ENCODE results near the gene SMYD3.

DNA sequence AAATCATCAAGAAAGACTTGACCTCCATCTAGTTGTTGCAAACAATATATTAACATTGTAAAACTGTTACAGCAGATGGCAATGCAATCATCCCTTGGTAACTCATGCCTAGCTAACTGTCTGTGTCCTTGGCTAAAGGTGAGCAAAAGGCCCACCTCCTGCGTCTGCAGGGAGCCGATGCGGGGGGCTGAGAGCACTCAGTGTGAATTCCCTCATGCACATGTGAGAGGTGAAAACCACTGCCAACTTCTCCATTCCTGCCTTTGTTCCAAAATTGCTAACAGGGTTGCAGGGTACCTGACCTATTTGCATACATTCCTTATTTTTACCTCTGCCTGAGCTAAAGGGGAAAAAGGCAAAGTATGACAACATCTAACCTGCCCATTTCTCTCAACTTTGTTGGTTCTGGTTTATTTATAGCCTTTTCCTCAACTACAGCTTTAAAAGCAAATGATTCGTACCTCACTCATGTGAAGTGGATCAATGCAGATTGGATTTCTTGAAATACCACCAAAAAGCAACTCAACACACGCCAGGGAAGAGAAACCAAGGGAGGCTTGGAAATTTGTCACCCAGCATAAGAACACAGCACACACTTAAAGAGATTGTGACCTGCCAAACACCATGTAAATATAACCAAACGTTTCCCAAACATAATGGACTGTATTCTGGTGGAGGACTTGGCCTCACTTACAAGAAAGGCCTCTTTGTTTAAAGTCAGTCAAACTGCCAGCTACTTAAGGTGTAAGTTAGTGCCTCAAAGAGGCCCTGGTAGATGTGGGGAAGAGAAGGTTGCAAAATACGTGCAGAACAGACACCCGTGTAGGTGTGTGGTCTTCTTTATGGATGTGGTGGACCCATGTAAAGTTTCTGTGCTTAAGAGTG lies 651.0 kb downstream of the SMYD3 start:
- TF ChIP-seq, protein P1, sequence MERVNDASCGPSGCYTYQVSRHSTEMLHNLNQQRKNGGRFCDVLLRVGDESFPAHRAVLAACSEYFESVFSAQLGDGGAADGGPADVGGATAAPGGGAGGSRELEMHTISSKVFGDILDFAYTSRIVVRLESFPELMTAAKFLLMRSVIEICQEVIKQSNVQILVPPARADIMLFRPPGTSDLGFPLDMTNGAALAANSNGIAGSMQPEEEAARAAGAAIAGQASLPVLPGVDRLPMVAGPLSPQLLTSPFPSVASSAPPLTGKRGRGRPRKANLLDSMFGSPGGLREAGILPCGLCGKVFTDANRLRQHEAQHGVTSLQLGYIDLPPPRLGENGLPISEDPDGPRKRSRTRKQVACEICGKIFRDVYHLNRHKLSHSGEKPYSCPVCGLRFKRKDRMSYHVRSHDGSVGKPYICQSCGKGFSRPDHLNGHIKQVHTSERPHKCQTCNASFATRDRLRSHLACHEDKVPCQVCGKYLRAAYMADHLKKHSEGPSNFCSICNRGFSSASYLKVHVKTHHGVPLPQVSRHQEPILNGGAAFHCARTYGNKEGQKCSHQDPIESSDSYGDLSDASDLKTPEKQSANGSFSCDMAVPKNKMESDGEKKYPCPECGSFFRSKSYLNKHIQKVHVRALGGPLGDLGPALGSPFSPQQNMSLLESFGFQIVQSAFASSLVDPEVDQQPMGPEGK (CRISPR knock-in tag; IDR thresholded peaks at IDR 0.05): no peak
- TF ChIP-seq, protein P2, sequence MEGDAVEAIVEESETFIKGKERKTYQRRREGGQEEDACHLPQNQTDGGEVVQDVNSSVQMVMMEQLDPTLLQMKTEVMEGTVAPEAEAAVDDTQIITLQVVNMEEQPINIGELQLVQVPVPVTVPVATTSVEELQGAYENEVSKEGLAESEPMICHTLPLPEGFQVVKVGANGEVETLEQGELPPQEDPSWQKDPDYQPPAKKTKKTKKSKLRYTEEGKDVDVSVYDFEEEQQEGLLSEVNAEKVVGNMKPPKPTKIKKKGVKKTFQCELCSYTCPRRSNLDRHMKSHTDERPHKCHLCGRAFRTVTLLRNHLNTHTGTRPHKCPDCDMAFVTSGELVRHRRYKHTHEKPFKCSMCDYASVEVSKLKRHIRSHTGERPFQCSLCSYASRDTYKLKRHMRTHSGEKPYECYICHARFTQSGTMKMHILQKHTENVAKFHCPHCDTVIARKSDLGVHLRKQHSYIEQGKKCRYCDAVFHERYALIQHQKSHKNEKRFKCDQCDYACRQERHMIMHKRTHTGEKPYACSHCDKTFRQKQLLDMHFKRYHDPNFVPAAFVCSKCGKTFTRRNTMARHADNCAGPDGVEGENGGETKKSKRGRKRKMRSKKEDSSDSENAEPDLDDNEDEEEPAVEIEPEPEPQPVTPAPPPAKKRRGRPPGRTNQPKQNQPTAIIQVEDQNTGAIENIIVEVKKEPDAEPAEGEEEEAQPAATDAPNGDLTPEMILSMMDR (CRISPR knock-in tag; IDR thresholded peaks at IDR 0.05): 0 out of 2 replicates have a peak, but pooled peaks have one; percentile 4
- no peak for TF ChIP-seq MYC (CRISPR knock-in tag; IDR thresholded peaks at IDR 0.05; ENCODE audit: borderline replicate concordance)
- no peak for TF ChIP-seq ZFP37 (CRISPR knock-in tag; IDR thresholded peaks at IDR 0.05; ENCODE audit: borderline replicate concordance)
- TF ChIP-seq POLR2A (IDR thresholded peaks at IDR 0.05; ENCODE audit: insufficient read depth in 1 of 2, low read depth in 2 of 2, low read length in 2 of 2): no peak
- TF ChIP-seq, protein P3, sequence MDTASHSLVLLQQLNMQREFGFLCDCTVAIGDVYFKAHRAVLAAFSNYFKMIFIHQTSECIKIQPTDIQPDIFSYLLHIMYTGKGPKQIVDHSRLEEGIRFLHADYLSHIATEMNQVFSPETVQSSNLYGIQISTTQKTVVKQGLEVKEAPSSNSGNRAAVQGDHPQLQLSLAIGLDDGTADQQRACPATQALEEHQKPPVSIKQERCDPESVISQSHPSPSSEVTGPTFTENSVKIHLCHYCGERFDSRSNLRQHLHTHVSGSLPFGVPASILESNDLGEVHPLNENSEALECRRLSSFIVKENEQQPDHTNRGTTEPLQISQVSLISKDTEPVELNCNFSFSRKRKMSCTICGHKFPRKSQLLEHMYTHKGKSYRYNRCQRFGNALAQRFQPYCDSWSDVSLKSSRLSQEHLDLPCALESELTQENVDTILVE (CRISPR knock-in tag; IDR thresholded peaks at IDR 0.05): no peak
- TF ChIP-seq NPAS2 (CRISPR knock-in tag; IDR thresholded peaks at IDR 0.05; ENCODE audit: borderline replicate concordance): no peak
- TF ChIP-seq BHLHE40 (IDR thresholded peaks at IDR 0.05; ENCODE audit: low read length): no peak
